Measurements from ENCODE around the gene NRF1.

GRCh38 chr7:129721068-129721467 lies 109.5 kb downstream of the NRF1 start:
- TF ChIP-seq TAF1 (IDR thresholded peaks at IDR 0.05; ENCODE audit: low read depth, low read length) (no peak), POLR2A (IDR thresholded peaks at IDR 0.05; ENCODE audit: low read depth, low read length) (no peak), SPI1 (IDR thresholded peaks at IDR 0.05; ENCODE audit: low read depth, low read length) (no peak), POLR2AphosphoS5 (IDR thresholded peaks at IDR 0.05; ENCODE audit: low read depth, low read length) (no peak), PAX5 (IDR thresholded peaks at IDR 0.05; ENCODE audit: insufficient read depth, low read length, severe bottlenecking) (no peak), POU2F2 (IDR thresholded peaks at IDR 0.05; ENCODE audit: low read depth, low read length) (no peak)
